Caco-2 (cell line): ENCODE measurements around the gene AUTS2. TPM values are rescaled to one million over a fixed set of nuclear protein-coding genes. Genes with fewer than 3 reads are reported as not detected.

Source experiments
- BruUV-seq: library from RNA; stranded (reverse); fragments of 400-500 nt; replicated peaks from 2 replicates; lab custom pipeline; 2021; lab: Mats Ljungman, UMichigan
- CTCF ChIA-PET: fragments of 300-600 bp; sonication (Branson Sonifier 250); formaldehyde crosslinking; loops from one replicate; lab custom pipeline; 2022; ENCODE audit warnings: antibody characterized with exemption; lab: Charles Lee
- POLR2A ChIA-PET: fragments of 300-600 bp; sonication (Branson Sonifier 250); formaldehyde crosslinking; loops from one replicate; lab custom pipeline; 2022; ENCODE audit warnings: antibody characterized with exemption; lab: Charles Lee
- DNase-seq, 2 experiments: peaks; one replicate each; pipeline versions ENCODE4 v3.0.0 to v3.0.0-alpha.2; 2020 to 2022
- H3K27me3 ChIP-seq: replicated peaks from 2 replicates; pipeline ENCODE4 v1.6.0; 2011; ENCODE audit warnings: low read length; ENCODE audit not compliant: control insufficient read depth, insufficient read depth
- H3K36me3 ChIP-seq: 2 replicates; pipeline ENCODE4 v1.5.1; 2011; ENCODE audit warnings: low read length; ENCODE audit not compliant: control insufficient read depth, insufficient read depth
- H3K4me1 ChIP-seq: fragments of 250-450 bp; sonication (Bioruptor Pico); 2 replicates; pipeline ENCODE4 v1.5.1; 2020; ENCODE audit warnings: mild to moderate bottlenecking
- H3K4me3 ChIP-seq: 2 replicates; pipeline ENCODE4 v1.5.1; 2011; ENCODE audit warnings: low read depth, mild to moderate bottlenecking, control low read depth, low read length
- H3K9me3 ChIP-seq: fragments of 250-450 bp; sonication (Bioruptor Pico); 2 replicates; pipeline ENCODE4 v1.5.1; 2020; ENCODE audit warnings: mild to moderate bottlenecking, moderate library complexity
- H3K27ac Mint-ChIP-seq: one replicate; pipeline ENCODE4 v1.8.0; 2022; ENCODE audit warnings: mixed read lengths; ENCODE audit not compliant: unreplicated experiment
- H3K27me3 Mint-ChIP-seq: one replicate; pipeline ENCODE4 v1.8.0; 2022; ENCODE audit warnings: mixed read lengths; ENCODE audit not compliant: insufficient read depth, unreplicated experiment
- H3K36me3 Mint-ChIP-seq: one replicate; pipeline ENCODE4 v1.8.0; 2022; ENCODE audit warnings: mild to moderate bottlenecking, mixed read lengths; ENCODE audit not compliant: insufficient read depth, unreplicated experiment
- H3K4me1 Mint-ChIP-seq: one replicate; pipeline ENCODE4 v1.8.0; 2022; ENCODE audit warnings: low read depth, mixed read lengths; ENCODE audit not compliant: unreplicated experiment
- H3K4me3 Mint-ChIP-seq: one replicate; pipeline ENCODE4 v1.8.0; 2022; ENCODE audit warnings: mild to moderate bottlenecking, moderate library complexity, mixed read lengths; ENCODE audit not compliant: unreplicated experiment
- H3K9me3 Mint-ChIP-seq: one replicate; pipeline ENCODE4 v1.8.0; 2022; ENCODE audit warnings: mixed read lengths; ENCODE audit not compliant: unreplicated experiment
- CTCF ChIP-seq, 2 experiments: fragments of 200-600 bp in 1 of 2; IDR thresholded peaks; 1 replicate in 1 of 2; 2 replicates in 1 of 2; pipeline versions ENCODE4 v1.5.1 to v1.8.0; 2011 to 2022; ENCODE audit warnings: antibody characterized with exemption in 1 of 2, control low read depth in 1 of 2, inconsistent platforms in 1 of 2, low read depth in 1 of 2, low read length in 1 of 2, mild to moderate bottlenecking in 1 of 2, moderate library complexity in 1 of 2; ENCODE audit not compliant: insufficient read depth in 1 of 2, severe bottlenecking in 1 of 2, unreplicated experiment in 1 of 2
- intact Hi-C: fragments of 100-400 bp; cut with micrococcal nuclease; formaldehyde crosslinking; loops from one replicate; pipeline ENCODE4 v1.10.0; 2022; ENCODE audit not compliant: unreplicated experiment
- total RNA-seq: library from RNA; stranded (reverse); gene quantifications from 2 replicates; pipeline ENCODE4 v1.2.3, GENCODE V29; 2022

Gene AUTS2
- total RNA-seq, 1 experiment from 2014 or later, result 37.1 TPM

GRCh38 chr7:70833726-70834125 lies 1235.5 kb downstream of the AUTS2 start:
- no peak overlapping the region for H3K27ac Mint-ChIP-seq
- peaks cover 2% of the 10 kb centered on the region for H3K27me3 Mint-ChIP-seq
- POLR2A ChIA-PET, result no interaction called here

GRCh38 chr7:70834424-70834823 lies 1236.1 kb downstream of the AUTS2 start:
- H3K4me3 ChIP-seq, result no peak overlapping the region

More at GRCh38 chr7:70833726-70834125, 1235.5 kb downstream of the AUTS2 start:
- Histone ChIP-seq H3K9me3 (no peaks in the 10 kb centered on the region), H3K27me3 (no peaks in the 10 kb centered on the region), H3K4me3 (no peak overlapping the region), H3K4me1 (no peaks in the 10 kb centered on the region), H3K36me3 (no peaks in the 10 kb centered on the region)
- H3K4me3 Mint-ChIP-seq, result no peak overlapping the region
- H3K36me3 Mint-ChIP-seq, result no peaks in the 10 kb centered on the region
- CTCF ChIA-PET, result no interaction called here
- BruUV-seq, result no TSS peak
- no peak for DNase-seq
- intact Hi-C loops, result no loop called here
- H3K4me1 Mint-ChIP-seq, result peaks cover 7% of the 10 kb centered on the region
- no peak for TF ChIP-seq CTCF (IDR thresholded peaks at IDR 0.05; ENCODE audit: insufficient read depth in 1 of 2, low read depth in 1 of 2, low read length in 1 of 2, severe bottlenecking in 1 of 2, unreplicated experiment in 1 of 2)
- H3K9me3 Mint-ChIP-seq, result no peaks in the 10 kb centered on the region

GRCh38 chr7:70835658-70836057 lies 1237.4 kb downstream of the AUTS2 start:
- H3K4me1 ChIP-seq, result no peaks in the 10 kb centered on the region
- intact Hi-C loops, result no loop called here
- ChIA-PET POLR2A (no interaction called here), CTCF (no interaction called here)
- Mint-ChIP-seq H3K27ac (no peak overlapping the region), H3K9me3 (peaks cover 1% of the 10 kb centered on the region), H3K4me3 (no peak overlapping the region), H3K27me3 (no peaks in the 10 kb centered on the region), H3K36me3 (no peaks in the 10 kb centered on the region), H3K4me1 (no peaks in the 10 kb centered on the region)
- DNase-seq, result no peak
- no peaks in the 10 kb centered on the region for H3K9me3 ChIP-seq
- TF ChIP-seq CTCF (IDR thresholded peaks at IDR 0.05; ENCODE audit: insufficient read depth in 1 of 2, low read depth in 1 of 2, low read length in 1 of 2, severe bottlenecking in 1 of 2, unreplicated experiment in 1 of 2), result no peak
- BruUV-seq, result no TSS peak
- H3K36me3 ChIP-seq, result no peaks in the 10 kb centered on the region
- no peaks in the 10 kb centered on the region for H3K27me3 ChIP-seq
- H3K4me3 ChIP-seq, result no peak overlapping the region

More at GRCh38 chr7:70834424-70834823, 1236.1 kb downstream of the AUTS2 start:
- H3K36me3 Mint-ChIP-seq, result no peaks in the 10 kb centered on the region
- peaks cover 2% of the 10 kb centered on the region for H3K27me3 Mint-ChIP-seq
- H3K27ac Mint-ChIP-seq, result no peak overlapping the region
- Histone ChIP-seq H3K27me3 (no peaks in the 10 kb centered on the region), H3K4me1 (no peaks in the 10 kb centered on the region), H3K9me3 (no peaks in the 10 kb centered on the region), H3K36me3 (no peaks in the 10 kb centered on the region)
- no peak overlapping the region for H3K4me3 Mint-ChIP-seq
- BruUV-seq, result no TSS peak
- POLR2A ChIA-PET, result no interaction called here
- H3K4me1 Mint-ChIP-seq, result peaks cover 4% of the 10 kb centered on the region
- no peaks in the 10 kb centered on the region for H3K9me3 Mint-ChIP-seq
- no peak for TF ChIP-seq CTCF (IDR thresholded peaks at IDR 0.05; ENCODE audit: insufficient read depth in 1 of 2, low read depth in 1 of 2, low read length in 1 of 2, severe bottlenecking in 1 of 2, unreplicated experiment in 1 of 2)
- no peak for DNase-seq
- CTCF ChIA-PET, result no interaction called here
- intact Hi-C loops, result no loop called here
